ENCODE results near the gene PTPN22. TPM values are rescaled to one million over a fixed set of nuclear protein-coding genes. Genes with fewer than 3 reads are reported as not detected.
A peak's percentile ranks its signal among the peaks of the same experiment; 100 is the strongest.

Gene PTPN22
- total RNA-seq, 4 donors from 2014 or later, result 0.85 to 8.8 (median 2.1) TPM

GRCh38 chr1:113812661-113813135 lies 58.8 kb downstream of the PTPN22 start:
- Histone ChIP-seq H3K4me1 (peaks cover 0 to 5% of the 10 kb centered on the region in 2 donors), H3K36me3 (no peaks in the 10 kb centered on the region), H3K27ac (peak overlapping the region; percentile 95), H3K9me3 (no peaks in the 10 kb centered on the region), H3K27me3 (no peaks in the 10 kb centered on the region), H3K4me3 (peak overlapping the region; percentile 44 to 96)
- intact Hi-C loops (cut with DNase I; ENCODE audit: low total_unique reads), result no loop called here
- TF ChIP-seq POLR2A (IDR thresholded peaks at IDR 0.05), result no peak
- TF ChIP-seq CTCF (IDR thresholded peaks at IDR 0.05), result no peak
- peak; percentile 27 for DNase-seq

- peak; percentile 99 for DNase-seq
- H3K4me1 ChIP-seq, result peaks cover 0 to 5% of the 10 kb centered on the region in 2 donors
- intact Hi-C loops (cut with DNase I; ENCODE audit: low total_unique reads), result no loop called here
- no peaks in the 10 kb centered on the region for H3K9me3 ChIP-seq
- H3K27me3 ChIP-seq, result no peaks in the 10 kb centered on the region
- no peaks in the 10 kb centered on the region for H3K36me3 ChIP-seq
- H3K27ac ChIP-seq, result peak within 1 kb of the TSS; percentile 95
- peak; percentile 94 to 96 for TF ChIP-seq POLR2A (IDR thresholded peaks at IDR 0.05)
- TF ChIP-seq CTCF (IDR thresholded peaks at IDR 0.05), result peak; percentile 9 to 50 (median 23)
- H3K4me3 ChIP-seq, result peak within 1 kb of the TSS; percentile 96 to 98
Observed at GRCh38 chr1:113811888-113812660, 59.4 kb downstream of the PTPN22 start, which contains the start of gene RSBN1. TSS of gene RSBN1 (minus strand) at chr1:113812476. CDS start at chr1:113812412, 64 bp downstream.

GRCh38 chr1:113811156-113811887 lies 60.2 kb downstream of the PTPN22 start:
- intact Hi-C loops (cut with DNase I; ENCODE audit: low total_unique reads), result no loop called here
- H3K4me1 ChIP-seq, result peaks cover 0 to 5% of the 10 kb centered on the region in 2 donors
- TF ChIP-seq CTCF (IDR thresholded peaks at IDR 0.05) (no peak), POLR2A (IDR thresholded peaks at IDR 0.05) (no peak)
- H3K9me3 ChIP-seq, result no peaks in the 10 kb centered on the region
- no peaks in the 10 kb centered on the region for H3K27me3 ChIP-seq
- no peaks in the 10 kb centered on the region for H3K36me3 ChIP-seq
- H3K4me3 ChIP-seq, result peak overlapping the region; percentile 96 to 98
- H3K27ac ChIP-seq, result peak overlapping the region; percentile 95
- no peak for DNase-seq

- H3K36me3 ChIP-seq, result no peaks in the 10 kb centered on the region
- intact Hi-C loops (cut with DNase I; ENCODE audit: low total_unique reads), result no loop called here
- H3K27ac ChIP-seq, result peak overlapping the region in 1 of 2 donors; percentile 95
- TF ChIP-seq POLR2A (IDR thresholded peaks at IDR 0.05) (no peak), CTCF (IDR thresholded peaks at IDR 0.05) (no peak)
- H3K4me1 ChIP-seq, result peaks cover 0 to 5% of the 10 kb centered on the region in 2 donors
- H3K4me3 ChIP-seq, result peak overlapping the region in 1 of 2 donors; percentile 98
- no peaks in the 10 kb centered on the region for H3K9me3 ChIP-seq
- DNase-seq, result no peak
- H3K27me3 ChIP-seq, result no peaks in the 10 kb centered on the region
Observed at GRCh38 chr1:113809670-113810602, 61.6 kb downstream of the PTPN22 start.

Measured in uterus (tissue), 4 donors.